GM23338 (cell line): Measurements from ENCODE around the gene FBXL17. TPM values are rescaled to one million over a fixed set of nuclear protein-coding genes. Genes with fewer than 3 reads are reported as not detected.

Experiments used
- ATAC-seq: fragments of 200-7000 bp; cut with Tn5 transposase; 3 replicates; pipeline ENCODE4 v1.9.1; 2020
- DNase-seq: peaks from one replicate; pipeline ENCODE4 v3.0.0-alpha.2; 2015; ENCODE audit warnings: low spot score
- H2AFZ ChIP-seq: fragments of 200-600 bp; sonication (generic); 2 replicates; pipeline ENCODE4 v1.8.0; 2016; ENCODE audit warnings: antibody characterized with exemption, mild to moderate bottlenecking, moderate library complexity
- H3F3A ChIP-seq: fragments of 200-600 bp; sonication (generic); replicated peaks from 2 replicates; pipeline ENCODE4 v1.8.0; 2017; ENCODE audit warnings: antibody characterized with exemption, mixed run types, low read depth
- H3K27ac ChIP-seq: fragments of 200-600 bp; sonication (generic); 2 replicates; pipeline ENCODE4 v1.6.1; 2016; ENCODE audit warnings: low read depth
- H3K27me3 ChIP-seq: fragments of 200-600 bp; sonication (generic); 2 replicates; pipeline ENCODE4 v1.8.0; 2016; ENCODE audit warnings: mild to moderate bottlenecking, mixed run types, moderate library complexity; ENCODE audit not compliant: insufficient read depth
- H3K36me3 ChIP-seq: fragments of 200-600 bp; sonication (generic); 2 replicates; pipeline ENCODE4 v1.8.0; 2016; ENCODE audit warnings: mild to moderate bottlenecking; ENCODE audit not compliant: insufficient read depth
- H3K4me1 ChIP-seq: fragments of 200-600 bp; sonication (generic); 2 replicates; pipeline ENCODE4 v1.8.0; 2016; ENCODE audit warnings: mild to moderate bottlenecking, moderate library complexity; ENCODE audit not compliant: insufficient read depth
- H3K4me2 ChIP-seq: fragments of 200-600 bp; sonication (generic); 2 replicates; pipeline ENCODE4 v1.7.1; 2017; ENCODE audit warnings: mixed run types
- H3K4me3 ChIP-seq: fragments of 200-600 bp; sonication (generic); 2 replicates; pipeline ENCODE4 v1.6.1; 2016; ENCODE audit warnings: mixed run types
- H3K79me2 ChIP-seq: fragments of 200-600 bp; sonication (generic); replicated peaks from 2 replicates; pipeline ENCODE4 v1.8.0; 2017; ENCODE audit warnings: mild to moderate bottlenecking; ENCODE audit not compliant: insufficient read depth
- H3K9me2 ChIP-seq: fragments of 200-600 bp; sonication (generic); 2 replicates; pipeline ENCODE4 v1.8.0; 2017; ENCODE audit not compliant: insufficient read depth
- H4K20me1 ChIP-seq: fragments of 200-600 bp; sonication (generic); replicated peaks from 2 replicates; pipeline ENCODE4 v1.8.0; 2017; ENCODE audit warnings: mild to moderate bottlenecking; ENCODE audit not compliant: insufficient read depth
- H3K27ac Mint-ChIP-seq: 2 replicates; pipeline ENCODE4 v1.8.0; 2020; ENCODE audit warnings: inconsistent platforms, mild to moderate bottlenecking, moderate library complexity, mixed read lengths
- H3K27me3 Mint-ChIP-seq: 3 replicates; pipeline ENCODE4 v1.8.0; 2022; ENCODE audit warnings: low read depth, mild to moderate bottlenecking, moderate library complexity, mixed read lengths, inconsistent platforms; ENCODE audit not compliant: insufficient read depth, poor library complexity
- H3K36me3 Mint-ChIP-seq: 3 replicates; pipeline ENCODE4 v1.8.0; 2021; ENCODE audit warnings: low read depth, mild to moderate bottlenecking, inconsistent platforms, moderate library complexity, mixed read lengths
- H3K4me1 Mint-ChIP-seq: 3 replicates; pipeline ENCODE4 v1.8.0; 2020; ENCODE audit warnings: mild to moderate bottlenecking, inconsistent platforms, mixed read lengths
- H3K4me3 Mint-ChIP-seq: 3 replicates; pipeline ENCODE4 v1.8.0; 2021; ENCODE audit warnings: moderate library complexity, mild to moderate bottlenecking, inconsistent platforms, mixed read lengths
- H3K9me3 Mint-ChIP-seq: 3 replicates; pipeline ENCODE4 v1.8.0; 2020; ENCODE audit warnings: moderate library complexity, mild to moderate bottlenecking, inconsistent platforms, mixed read lengths
- CREB1 ChIP-seq: fragments of 250-450 bp; sonication (Bioruptor Pico); IDR thresholded peaks from 2 replicates; pipeline ENCODE4 v1.5.0; 2020; ENCODE audit warnings: low read depth, mild to moderate bottlenecking, moderate library complexity
- CTCF ChIP-seq, 2 experiments: fragments of 200-600 bp in 1 of 2; sonication (generic) in 1 of 2; conservative IDR thresholded peaks; 2 replicates each; pipeline versions ENCODE4 v1.5.1 to v1.6.1; 2016 to 2017; ENCODE audit warnings: antibody characterized with exemption in 2 of 2, low read depth in 2 of 2, mild to moderate bottlenecking in 2 of 2, moderate library complexity in 1 of 2
- ETS1 ChIP-seq: IDR thresholded peaks from 2 replicates; pipeline ENCODE4 v1.6.1; 2016; ENCODE audit warnings: antibody characterized with exemption
- EZH2 ChIP-seq: fragments of 200-600 bp; sonication (generic); IDR thresholded peaks from one replicate; pipeline ENCODE4 v1.8.0; 2017; ENCODE audit warnings: antibody characterized with exemption, mild to moderate bottlenecking, low read depth; ENCODE audit not compliant: unreplicated experiment
- EZH2phosphoT487 ChIP-seq: fragments of 200-600 bp; sonication (generic); IDR thresholded peaks from one replicate; pipeline ENCODE4 v1.8.1; 2018; ENCODE audit warnings: antibody characterized with exemption; ENCODE audit not compliant: unreplicated experiment
- JUNB ChIP-seq: IDR thresholded peaks from one replicate; pipeline ENCODE4 v1.6.1; 2016; ENCODE audit warnings: antibody characterized with exemption; ENCODE audit not compliant: unreplicated experiment
- NANOG ChIP-seq: IDR thresholded peaks from 2 replicates; pipeline ENCODE4 v1.6.1; 2016; ENCODE audit warnings: antibody characterized with exemption, borderline replicate concordance
- POLR2AphosphoS5 ChIP-seq: IDR thresholded peaks from 2 replicates; pipeline ENCODE4 v1.6.1; 2016; ENCODE audit warnings: antibody characterized with exemption, low read depth
- REST ChIP-seq: IDR thresholded peaks from one replicate; pipeline ENCODE4 v1.6.1; 2018; ENCODE audit warnings: antibody characterized with exemption; ENCODE audit not compliant: unreplicated experiment
- STAT1 ChIP-seq: IDR thresholded peaks from one replicate; pipeline ENCODE4 v1.6.1; 2016; ENCODE audit warnings: antibody characterized with exemption; ENCODE audit not compliant: unreplicated experiment
- ZNF114 ChIP-seq: fragments of 250-450 bp; sonication (Bioruptor Pico); IDR thresholded peaks from 2 replicates; pipeline ENCODE4 v1.5.0; 2020; ENCODE audit warnings: mild to moderate bottlenecking, moderate library complexity
- ZNF331 ChIP-seq: fragments of 250-450 bp; sonication (Bioruptor Pico); IDR thresholded peaks from 2 replicates; pipeline ENCODE4 v1.5.0; 2020; ENCODE audit warnings: low read depth, mild to moderate bottlenecking, moderate library complexity
- ZNF462 ChIP-seq: fragments of 250-450 bp; sonication (Bioruptor Pico); IDR thresholded peaks from 2 replicates; pipeline ENCODE4 v1.5.0; 2020; ENCODE audit warnings: mild to moderate bottlenecking, moderate library complexity
- polyA plus RNA-seq: library from polyadenylated mRNA; unstranded; fragments of >200 nt; fragmentation: Nextera tagmentation; extraction: Ambion mirVana; gene quantifications from 2 replicates; pipeline ENCODE4 v1.2.1, GENCODE V29; 2016
- total RNA-seq: library from RNA; depleted of rRNA; stranded (reverse); fragments of >200 nt; shearing (Covaris generic); gene quantifications from 2 replicates; pipeline ENCODE4 v1.2.3, GENCODE V29; 2014

FBXL17 gene
- total and polyA plus RNA-seq, 2 experiments from 2014 or later: 2.0 to 2.7 TPM

- H4K20me1 ChIP-seq: no peaks in the 10 kb centered on the region
- H3F3A ChIP-seq: no peaks in the 10 kb centered on the region
- H3K27ac ChIP-seq: no peak overlapping the region
- no peak for ATAC-seq
- Mint-ChIP-seq H3K27ac (no peak overlapping the region), H3K4me3 (no peak overlapping the region), H3K36me3 (no peaks in the 10 kb centered on the region), H3K4me1 (peaks cover 26% of the 10 kb centered on the region), H3K27me3 (peaks cover 2% of the 10 kb centered on the region), H3K9me3 (no peaks in the 10 kb centered on the region; the same call in 2 of the 3 replicates)
- H3K79me2 ChIP-seq: no peaks in the 10 kb centered on the region
- no peaks in the 10 kb centered on the region for H3K9me2 ChIP-seq
- H3K4me1 ChIP-seq: peaks cover 26% of the 10 kb centered on the region
- no peak overlapping the region for H3K4me3 ChIP-seq
- no peak for DNase-seq
- H2AFZ ChIP-seq: no peak overlapping the region
- no peak overlapping the region for H3K4me2 ChIP-seq
- H3K36me3 ChIP-seq: no peaks in the 10 kb centered on the region
- no peaks in the 10 kb centered on the region for H3K27me3 ChIP-seq
- TF ChIP-seq CREB1 (CRISPR knock-in tag): no peak
- no peak for TF ChIP-seq EZH2
- TF ChIP-seq CTCF (conservative IDR thresholded peaks at IDR 0.05; ENCODE audit: low read depth in 2 of 2): no peak
- TF ChIP-seq ETS1: no peak
- TF ChIP-seq ZNF331: no peak
- no peak for TF ChIP-seq NANOG
- TF ChIP-seq ZNF114 (CRISPR knock-in tag): no peak
- TF ChIP-seq REST: no peak
- TF ChIP-seq ZNF462 (CRISPR knock-in tag): no peak
- TF ChIP-seq JUNB: no peak
- TF ChIP-seq POLR2AphosphoS5: no peak
- no peak for TF ChIP-seq STAT1
- TF ChIP-seq EZH2phosphoT487: no peak
These were observed 277.4 kb downstream of the FBXL17 start for GRCh38 chr5:108104448-108104847.
